NCI-H345 treated with DMSO at 0.1 percent for 48 hours (cell line): Measurements from ENCODE around the gene POLK.
"Not testable (repeated sequence)": the region's sequence is repeated elsewhere in the genome, so short reads cannot be mapped to it uniquely, and the experiment has no call there.

Experiments used
- DNase-seq: peaks from one replicate; lab custom pipeline; 2025; ENCODE audit not compliant: unreplicated experiment; lab: John Stamatoyannopoulos, UW

POLK gene

DNA sequence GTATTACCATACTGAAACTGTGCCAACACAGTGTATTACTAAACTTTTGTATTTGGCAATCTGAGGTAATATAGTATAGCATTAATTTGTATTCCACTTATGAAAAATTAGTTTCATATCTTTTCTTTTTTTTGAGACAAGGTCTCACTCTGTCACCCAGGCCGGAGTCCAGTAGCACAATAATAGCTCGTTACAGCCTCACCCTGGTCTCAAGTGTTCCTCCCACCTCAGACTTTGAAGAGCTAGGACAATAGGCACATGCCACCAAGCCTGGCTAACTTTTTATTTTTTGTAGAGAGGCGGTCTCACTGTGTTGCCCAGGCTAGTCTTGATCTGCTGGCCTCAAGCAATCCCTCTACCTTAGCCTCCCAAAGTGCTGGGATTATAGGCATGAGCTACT is 36.1 kb downstream of the POLK start:
- no peak for DNase-seq

DNA sequence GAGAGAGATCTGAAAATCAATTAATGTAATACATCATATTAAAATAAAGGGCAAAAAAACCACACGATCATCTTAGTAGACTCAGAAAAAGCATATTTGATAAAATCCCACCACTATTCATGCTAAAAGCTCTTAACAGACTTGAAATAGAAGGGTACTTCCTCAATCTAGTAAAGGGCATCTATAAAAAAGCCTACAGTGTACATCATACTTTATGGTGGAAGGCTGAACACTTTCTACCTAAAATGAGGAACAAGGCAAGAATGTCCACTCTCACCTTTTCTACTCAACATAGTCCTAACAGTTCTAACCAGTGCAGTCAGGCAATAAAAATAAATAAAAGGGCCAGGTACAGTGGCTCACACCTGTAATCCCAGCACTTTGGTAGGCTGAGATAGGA is 38.9 kb downstream of the POLK start:
- DNase-seq, result no peak

DNA sequence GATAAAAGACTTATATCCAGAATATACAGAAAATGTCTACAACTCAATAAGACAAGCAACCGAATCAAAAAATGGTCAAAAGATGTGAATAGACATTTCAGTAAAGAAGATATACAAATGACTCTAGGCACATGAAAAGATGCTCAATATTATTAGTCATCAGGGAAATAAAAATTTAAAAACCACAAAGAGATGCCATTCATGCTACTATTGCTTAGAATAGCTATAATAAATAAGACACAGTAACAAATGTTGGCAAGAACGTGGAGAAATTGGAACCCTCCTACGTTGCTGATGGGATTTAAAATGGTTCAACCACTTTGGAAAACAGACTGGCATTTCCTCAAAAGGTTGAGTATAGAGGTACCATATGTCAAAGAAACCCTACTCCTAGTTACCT is 39.8 kb downstream of the POLK start:
- DNase-seq, result no peak

DNA sequence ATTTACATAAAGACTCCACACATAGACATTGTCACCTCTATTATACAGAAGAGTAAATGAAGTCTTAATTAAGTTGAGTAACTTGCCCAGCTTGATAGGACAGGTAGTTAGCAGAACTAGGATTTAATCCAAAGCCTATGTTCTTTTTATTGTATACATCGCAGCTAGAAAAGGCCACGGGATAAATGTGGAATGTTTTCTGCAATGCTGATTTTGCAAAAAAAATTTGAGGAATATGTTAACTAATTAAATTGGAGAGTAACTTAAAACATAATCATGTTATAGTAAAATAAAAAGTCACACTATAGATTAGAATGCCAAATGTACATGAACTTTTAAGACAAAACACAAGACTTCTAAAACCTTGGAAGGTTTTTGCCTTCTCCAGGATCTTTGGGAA is 41.1 kb downstream of the POLK start:
- DNase-seq, result no peak

DNA sequence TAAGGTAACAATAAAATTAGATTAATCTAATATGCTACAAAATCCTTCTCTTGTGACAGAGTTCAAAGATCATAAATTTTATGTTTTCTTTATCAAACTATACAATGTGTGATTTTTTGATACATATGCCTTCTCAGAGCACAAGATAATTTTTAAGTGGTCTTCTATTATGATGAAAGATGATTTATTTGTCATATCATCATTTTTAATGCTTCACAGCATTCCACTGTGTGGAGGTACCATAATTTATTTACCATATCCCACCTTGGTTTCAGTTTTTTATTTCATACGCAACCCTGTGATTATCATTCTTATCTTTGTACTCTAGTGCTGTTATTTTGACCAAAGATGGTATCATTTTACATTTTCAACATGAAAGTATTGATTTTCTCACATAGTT is 41.7 kb downstream of the POLK start:
- no peak for DNase-seq

DNA sequence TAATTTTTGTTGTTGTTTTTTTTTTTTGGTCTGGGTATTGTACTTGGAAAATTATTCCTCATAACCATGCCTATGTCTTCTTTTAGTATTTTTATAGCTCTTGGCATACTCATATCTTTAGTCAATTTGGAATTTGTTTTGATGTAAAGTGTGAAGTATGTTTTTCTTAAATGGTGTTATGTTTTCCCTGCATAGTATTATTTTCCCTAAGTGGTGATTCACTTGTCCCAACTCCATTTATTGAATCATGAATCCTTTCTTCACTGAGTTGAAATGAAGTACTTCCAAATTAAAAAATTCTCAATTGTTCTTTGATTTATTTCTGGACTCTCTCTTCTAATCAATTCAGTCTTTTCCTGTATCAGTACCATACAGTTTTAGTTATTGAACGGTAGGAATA is 46.5 kb downstream of the POLK start:
- no peak for DNase-seq

DNA sequence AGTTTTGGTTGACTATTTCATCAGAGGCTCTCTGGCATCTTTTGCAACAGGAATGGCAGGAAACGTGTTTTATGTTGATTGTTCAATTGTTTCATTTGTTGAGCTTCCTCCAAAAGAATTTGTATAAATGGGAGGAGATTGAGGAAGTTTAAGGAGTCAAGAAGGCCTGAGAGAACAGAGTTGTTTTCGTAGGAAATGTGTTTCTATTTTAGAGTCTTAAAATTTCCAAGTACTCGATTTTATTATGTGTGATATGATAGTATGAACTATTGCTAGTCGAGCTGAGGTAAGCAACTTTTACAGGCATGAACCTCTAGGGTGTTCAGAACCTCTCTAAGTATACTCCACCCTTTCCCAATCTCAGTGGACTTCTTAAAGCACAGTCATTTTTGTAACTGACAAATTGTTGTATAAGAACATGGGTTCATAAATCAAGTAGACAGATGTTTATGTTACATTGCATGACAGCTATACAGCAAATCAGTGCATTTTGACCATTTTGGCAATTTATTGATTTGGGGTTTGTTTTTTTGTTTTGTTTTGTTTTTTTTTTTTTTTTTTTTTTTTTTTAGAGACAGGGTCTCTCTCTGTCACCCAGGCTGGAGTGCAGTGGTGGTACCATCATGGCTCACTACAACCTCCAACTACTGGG is 47.4 kb downstream of the POLK start:
- DNase-seq, result no peak

DNA sequence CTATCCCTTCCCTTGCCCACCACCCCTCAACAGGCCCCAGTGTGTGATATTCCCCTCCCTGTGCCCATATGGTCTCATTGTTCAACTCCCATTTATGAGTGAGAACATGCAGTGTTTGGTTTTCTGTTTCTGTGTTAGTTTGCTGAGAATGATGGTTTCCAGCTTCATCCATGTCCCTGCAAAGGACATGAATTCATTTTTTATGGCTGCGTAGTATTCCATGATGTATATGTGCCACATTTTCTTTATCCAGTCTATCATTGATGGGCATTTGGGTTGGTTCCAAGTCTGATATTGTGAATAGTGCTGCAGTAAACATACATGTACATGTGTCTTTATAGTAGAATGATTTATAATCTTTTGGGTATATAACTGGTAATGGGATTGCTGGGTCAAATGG is 49.0 kb downstream of the POLK start:
- not testable (repeated sequence) for DNase-seq

DNA sequence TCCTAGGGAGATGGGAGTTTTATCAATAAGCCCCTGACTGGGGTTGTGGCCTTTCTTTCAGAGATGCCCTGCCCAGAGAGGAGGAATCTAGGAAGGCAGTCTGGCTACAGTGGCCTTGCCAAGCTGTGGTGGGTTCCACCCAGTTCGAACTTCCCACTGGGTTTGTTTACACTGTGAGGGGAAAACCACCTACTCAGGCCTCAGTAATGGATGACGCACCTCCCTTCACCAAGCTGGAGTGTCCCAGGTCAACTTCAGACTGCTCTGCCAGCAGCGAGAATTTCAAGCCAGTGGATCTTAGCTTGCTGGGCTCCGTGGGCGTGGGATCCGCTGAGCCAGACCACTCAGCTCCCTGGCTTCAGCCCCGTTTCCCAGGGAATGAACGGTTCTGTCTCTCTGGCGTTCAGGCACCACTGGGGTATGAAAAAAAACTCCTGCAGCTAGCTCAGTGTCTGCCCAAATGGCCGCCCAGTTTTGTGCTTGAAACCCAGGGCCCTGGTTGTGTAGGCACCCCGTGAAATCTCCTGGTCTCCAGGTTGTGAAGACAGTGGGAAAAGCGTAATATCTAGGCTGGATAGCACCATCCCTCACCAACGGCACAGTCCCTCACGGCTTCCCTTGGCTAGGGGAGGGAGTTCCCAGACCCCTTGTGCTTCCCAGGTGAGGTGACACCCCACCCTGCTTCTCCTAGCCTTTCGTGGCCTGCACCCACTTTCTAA is 54.5 kb downstream of the POLK start:
- not testable (repeated sequence) for DNase-seq

DNA sequence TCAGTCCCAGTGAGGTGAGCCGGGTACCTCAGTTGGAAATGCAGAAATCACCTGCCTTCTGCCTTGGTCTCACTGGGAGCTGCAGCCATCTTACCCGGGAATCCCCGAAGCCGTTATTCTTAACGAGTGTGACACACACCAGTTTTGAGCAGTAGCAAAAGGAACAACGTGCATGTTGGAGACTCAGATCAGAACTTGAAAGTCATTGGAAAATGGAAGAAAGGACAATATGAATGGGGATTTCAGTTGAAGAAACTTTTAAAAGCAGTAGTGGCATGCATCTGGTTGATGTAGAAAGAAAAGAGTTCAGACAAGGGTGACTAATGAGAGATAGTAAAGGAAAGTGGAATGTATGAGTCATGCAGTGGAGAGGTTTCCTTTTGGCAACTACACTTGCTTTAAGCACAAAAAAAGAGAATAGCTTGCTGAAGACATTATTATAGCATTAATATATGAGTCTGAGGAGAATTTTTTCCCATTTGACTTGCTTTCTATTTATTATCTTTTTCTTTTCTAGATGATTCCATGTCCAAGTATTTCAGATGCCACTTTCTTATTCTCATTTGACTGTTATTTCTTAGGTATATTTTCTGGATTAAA is 55.1 kb downstream of the POLK start:
- no peak for DNase-seq

DNA sequence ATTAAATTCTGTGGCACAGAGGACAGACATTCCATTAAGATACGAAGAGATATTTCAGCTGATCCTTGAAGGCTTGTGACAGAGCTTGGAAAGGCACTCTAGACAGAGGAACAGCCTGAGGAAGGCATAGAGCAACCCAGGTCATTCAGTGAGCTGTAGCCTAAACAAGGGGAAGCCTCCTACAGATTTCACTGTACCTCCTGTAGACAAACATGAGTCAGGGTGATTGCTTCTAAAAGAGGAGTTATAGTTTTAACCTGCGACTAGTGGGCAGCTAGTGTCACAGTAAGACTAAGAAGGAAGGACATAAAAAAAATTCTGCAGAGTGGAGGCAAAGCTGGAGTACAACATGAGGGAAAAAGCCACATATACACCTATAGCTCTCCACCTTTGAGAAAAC is 56.0 kb downstream of the POLK start:
- DNase-seq, result no peak

DNA sequence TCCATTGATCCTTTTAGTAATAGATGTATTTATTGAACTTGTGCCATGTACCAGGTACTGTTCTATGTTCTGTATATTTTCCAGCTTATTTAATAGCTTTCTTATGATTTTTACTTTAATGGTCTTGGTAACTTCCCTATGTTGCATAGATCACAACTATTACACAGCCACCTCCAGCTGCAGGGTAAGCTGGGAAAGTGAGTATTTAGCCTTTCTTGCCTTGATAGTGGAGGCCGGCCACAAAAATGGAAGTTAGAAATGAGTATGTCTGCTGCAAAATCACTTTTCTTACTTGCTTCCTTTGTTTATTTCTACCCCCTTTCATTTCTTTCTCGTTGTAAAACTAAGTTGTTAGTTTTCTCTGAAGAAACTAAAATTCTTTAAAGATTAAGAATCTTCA is 56.5 kb downstream of the POLK start:
- DNase-seq, result no peak

DNA sequence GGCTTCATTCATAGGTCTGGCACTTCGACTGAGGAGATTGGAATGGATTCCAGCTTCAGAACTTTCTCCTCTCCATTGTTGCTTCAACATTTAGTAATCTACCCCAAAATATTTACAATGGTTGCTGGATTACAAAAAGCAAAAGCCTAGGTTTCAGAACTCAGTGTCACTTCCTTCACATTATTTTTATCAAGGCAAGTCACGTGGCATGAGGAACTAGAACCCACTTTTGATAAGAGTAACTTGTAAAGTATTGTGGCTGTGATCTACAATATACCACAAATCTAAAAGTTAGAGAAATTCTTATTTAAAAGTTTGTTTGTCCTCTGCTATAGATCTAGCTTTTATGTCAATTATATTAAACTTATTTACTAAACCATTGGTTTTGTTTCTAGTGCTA is 59.9 kb downstream of the POLK start:
- no peak for DNase-seq

DNA sequence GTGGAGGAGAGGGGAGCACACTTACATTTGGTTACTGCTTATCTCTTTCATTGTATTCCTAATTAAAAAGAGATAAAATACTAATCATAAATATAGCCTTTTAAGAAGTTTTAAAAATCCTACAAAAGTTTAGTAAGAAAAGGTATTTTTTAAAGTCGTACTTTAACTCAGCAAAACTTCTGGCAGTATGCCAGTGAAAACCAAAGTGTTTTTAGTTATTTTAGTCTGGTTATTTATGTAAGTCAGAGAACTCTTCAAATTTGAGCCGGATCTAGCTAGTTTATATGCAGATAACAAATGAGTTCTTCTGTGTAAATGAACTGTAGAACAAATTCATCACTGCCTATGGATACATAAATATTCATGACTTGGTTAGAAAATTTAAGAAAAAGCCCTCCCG is 63.1 kb downstream of the POLK start:
- no peak for DNase-seq

DNA sequence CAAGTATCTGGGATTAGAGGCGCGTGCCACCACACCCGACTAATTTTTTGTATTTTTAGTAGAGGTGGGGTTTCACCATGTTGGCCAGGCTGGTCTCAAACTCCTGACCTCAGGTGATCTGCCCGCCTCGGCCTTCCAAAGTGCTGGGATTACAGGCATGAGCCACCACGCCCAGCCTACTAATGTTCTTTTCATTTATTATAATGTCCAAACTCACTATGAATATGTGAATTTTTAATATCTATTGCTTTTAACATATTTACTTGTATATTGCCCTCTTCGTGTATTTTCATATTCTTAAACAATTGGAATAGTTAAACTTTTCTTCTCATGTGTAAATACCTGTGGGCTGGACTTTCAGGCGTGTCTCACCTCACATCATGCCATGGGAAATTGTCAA is 66.6 kb downstream of the POLK start:
- not testable (repeated sequence) for DNase-seq

DNA sequence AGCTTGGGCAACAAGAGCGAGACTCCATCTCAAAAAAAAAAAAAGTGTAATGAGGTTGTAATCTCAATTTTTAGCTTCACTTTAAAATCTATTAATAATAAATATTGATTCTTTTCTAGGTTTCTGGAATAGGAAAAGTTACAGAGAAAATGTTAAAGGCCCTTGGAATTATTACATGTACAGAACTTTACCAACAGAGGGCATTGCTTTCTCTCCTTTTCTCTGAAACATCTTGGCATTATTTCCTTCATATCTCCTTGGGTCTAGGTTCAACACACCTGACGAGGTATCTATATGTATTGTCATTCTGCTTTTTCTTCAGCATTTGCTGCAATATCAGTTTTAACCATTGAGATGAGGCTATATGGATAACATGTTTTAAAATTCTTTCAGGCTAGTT is 73.0 kb downstream of the POLK start:
- no peak for DNase-seq

DNA sequence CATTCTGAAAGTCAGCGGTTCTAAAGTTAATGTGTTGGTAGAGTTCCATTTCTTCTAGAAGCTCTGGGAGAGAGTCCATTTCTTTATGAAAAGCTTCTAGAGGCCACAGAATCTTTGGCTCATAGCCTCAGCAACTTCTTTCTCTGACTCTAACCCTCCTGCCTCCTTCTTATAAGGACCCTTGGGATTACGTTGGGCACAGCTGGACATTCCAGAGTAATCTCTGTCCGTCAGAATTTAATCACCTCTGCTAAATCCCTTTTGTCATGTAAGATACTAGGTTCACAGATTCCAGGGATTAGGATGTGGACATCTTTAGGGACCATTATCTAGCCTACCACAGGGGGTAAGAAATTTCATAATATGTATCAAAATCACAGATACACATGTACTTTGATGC is 77.0 kb downstream of the POLK start:
- no peak for DNase-seq

DNA sequence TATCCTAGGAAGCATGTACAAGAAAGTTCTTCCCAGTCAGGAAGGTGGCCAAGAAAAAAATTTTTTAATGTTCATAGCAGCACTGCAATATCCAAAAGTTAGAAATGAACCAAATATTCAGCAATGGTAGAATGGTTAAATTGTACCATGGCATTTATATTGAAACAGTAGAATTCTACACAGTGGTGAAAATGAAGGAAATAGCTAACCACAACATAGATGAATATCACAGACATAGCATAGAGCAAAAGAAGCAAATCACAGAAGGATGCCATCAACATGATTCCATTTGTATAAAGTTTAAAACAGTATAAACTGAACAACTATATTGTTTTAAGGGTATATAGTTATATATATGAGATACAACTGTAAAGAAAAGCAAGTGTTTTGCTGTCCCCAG is 88.8 kb downstream of the POLK start:
- no peak for DNase-seq

DNA sequence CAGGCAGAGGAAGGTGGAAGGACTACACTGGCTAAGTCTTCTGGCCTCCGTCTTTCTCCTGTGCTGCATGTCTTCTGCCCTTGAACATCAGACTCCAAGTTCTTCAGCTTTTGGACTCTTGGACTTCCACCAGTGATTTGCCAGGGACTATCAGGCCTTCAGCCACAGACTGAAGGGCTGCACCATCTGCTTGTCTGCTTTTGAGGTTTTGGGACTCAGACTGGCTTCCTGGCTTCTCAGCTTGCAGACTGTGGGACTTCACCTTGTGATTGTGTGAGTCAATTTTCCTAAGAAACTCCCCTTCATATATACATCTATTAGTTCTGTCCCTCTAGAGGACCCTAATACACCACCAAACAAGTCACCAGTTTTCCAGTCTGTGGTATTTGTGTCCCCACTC is 89.9 kb downstream of the POLK start:
- no peak for DNase-seq

DNA sequence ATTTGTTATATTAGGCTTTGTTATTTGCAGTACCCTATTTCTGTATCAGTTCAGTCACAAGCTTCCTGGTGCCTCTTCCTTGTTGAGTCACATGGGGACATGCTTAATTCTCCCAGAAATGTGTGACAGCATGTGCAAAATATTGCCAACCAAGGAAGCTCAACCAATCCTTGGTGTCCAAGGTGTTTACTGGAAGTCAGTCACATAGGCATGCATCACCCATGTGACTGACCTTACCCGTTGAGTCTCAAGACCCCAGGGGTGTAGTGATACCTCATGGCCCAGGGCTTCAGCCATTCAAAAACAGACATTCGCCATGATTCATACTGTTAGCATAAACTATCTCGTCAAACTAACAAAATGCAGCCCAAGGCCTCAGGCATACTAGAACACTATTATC is 90.3 kb downstream of the POLK start:
- no peak for DNase-seq

DNA sequence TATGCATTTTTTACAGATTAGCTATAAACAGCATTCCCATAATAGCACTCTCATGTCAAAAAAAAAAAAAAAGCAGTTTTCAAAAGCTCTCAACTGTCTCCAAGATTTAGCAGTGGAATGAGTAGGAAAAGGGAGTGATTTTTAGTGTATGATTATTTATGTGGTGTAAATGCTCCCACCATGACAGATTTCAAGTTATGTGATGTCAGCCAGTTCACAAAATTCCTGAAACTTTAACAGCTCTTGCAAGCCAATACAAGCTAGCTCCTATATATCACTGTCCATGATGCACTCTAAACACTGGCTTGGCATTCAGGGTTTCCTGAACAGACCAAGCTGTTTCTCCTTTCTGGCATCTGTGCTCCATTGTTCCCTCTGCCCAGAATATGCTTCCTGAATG is 91.7 kb downstream of the POLK start:
- DNase-seq, result no peak

DNA sequence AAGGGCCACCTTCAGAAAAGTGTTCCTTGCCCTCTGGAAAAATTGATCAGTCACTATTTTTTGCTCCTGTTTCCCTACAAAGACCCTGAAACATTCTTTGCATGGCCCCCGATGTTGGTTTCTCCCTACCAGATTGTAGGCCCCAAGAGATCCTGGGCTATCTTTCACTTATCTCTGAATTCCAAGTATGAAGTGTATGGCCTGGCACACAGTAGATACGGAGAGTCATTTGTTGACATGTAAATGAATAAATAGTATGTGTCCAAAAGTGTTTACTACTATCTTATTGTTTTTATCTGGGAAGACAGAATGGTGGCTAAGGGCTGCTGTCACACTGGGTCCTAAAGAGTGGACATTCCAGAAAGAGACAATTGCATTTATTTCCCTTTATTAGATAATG is 92.1 kb downstream of the POLK start:
- no peak for DNase-seq

DNA sequence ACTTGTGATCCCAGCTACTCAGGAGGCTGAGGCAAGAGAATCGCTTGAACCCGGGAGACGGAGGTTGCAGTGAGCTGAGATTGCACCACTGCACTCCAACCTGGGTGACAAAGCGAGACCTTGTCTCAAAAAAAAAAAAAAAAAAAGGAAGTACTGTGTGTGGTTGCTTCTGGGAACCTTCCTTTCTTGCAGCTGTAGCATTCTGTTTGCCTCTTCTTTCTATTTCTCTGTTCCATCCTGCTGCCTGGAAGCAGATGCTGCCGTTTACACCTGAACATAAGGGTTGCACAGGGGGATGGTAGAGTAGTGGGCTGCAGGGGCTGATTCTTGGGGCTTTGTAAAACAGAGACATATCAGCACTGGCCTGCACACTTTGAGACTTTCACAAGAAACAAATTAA is 95.7 kb downstream of the POLK start:
- not testable (repeated sequence) for DNase-seq
